ENCODE measurements around the gene FAM72A.
"Not testable (repeated sequence)": the region's sequence is repeated elsewhere in the genome, so short reads cannot be mapped to it uniquely, and the experiment has no call there.

- TF ChIP-seq POLR2A, CTCF (IDR thresholded peaks at IDR 0.05): not testable (repeated sequence)
These were observed 24.2 kb upstream of the FAM72A start for GRCh38 chr1:206226886-206227285.
